H1 (cell line): ENCODE measurements around the gene CCNB1. TPM values are rescaled to one million over a fixed set of nuclear protein-coding genes. Genes with fewer than 3 reads are reported as not detected.
A peak's percentile ranks its signal among the peaks of the same experiment; 100 is the strongest.

ENCODE experiments used
- CTCF ChIA-PET: fragments of 300-600 bp; sonication (Branson Sonifier 250); formaldehyde crosslinking; loops from one replicate; lab custom pipeline; 2021; ENCODE audit not compliant: partially characterized antibody; lab: Charles Lee
- POLR2A ChIA-PET: fragments of 300-600 bp; sonication (Branson Sonifier 250); formaldehyde crosslinking; loops from one replicate; lab custom pipeline; 2021; ENCODE audit warnings: inconsistent platforms; ENCODE audit not compliant: partially characterized antibody; lab: Charles Lee
- DNase-seq, 2 experiments: peaks; one replicate each; pipeline versions ENCODE4 v3.0.0 to v3.0.0-alpha.2; 2010 to 2022; ENCODE audit warnings: low spot score in 2 of 2, low read depth in 1 of 2, mixed read lengths in 1 of 2
- FAIRE-seq: peaks from 2 replicates; lab custom pipeline; 2011; peaks lifted over from hg19 to GRCh38; lab: Jason Lieb, UNC
- H2AFZ ChIP-seq: 2 replicates; pipeline ENCODE4 v1.8.1; 2012; ENCODE audit warnings: low read length, inconsistent platforms
- H2AK5ac ChIP-seq: 2 replicates; pipeline ENCODE4 v1.6.1; 2013; ENCODE audit warnings: low read depth, low read length
- H2BK120ac ChIP-seq: replicated peaks from 2 replicates; pipeline ENCODE3; 2013; ENCODE audit warnings: low read depth, low read length, inconsistent platforms
- H2BK12ac ChIP-seq: 2 replicates; pipeline ENCODE4 v1.6.1; 2013; ENCODE audit warnings: low read depth, low read length
- H2BK15ac ChIP-seq: 2 replicates; pipeline ENCODE4 v1.6.1; 2013; ENCODE audit warnings: low read length
- H2BK20ac ChIP-seq: 2 replicates; pipeline ENCODE4 v1.6.1; 2013; ENCODE audit warnings: low read length
- H2BK5ac ChIP-seq: 2 replicates; pipeline ENCODE4 v1.6.1; 2013; ENCODE audit warnings: low read depth, low read length
- H3K14ac ChIP-seq: 2 replicates; pipeline ENCODE4 v1.6.1; 2013; ENCODE audit warnings: inconsistent platforms; ENCODE audit not compliant: insufficient read length
- H3K18ac ChIP-seq: 2 replicates; pipeline ENCODE4 v1.6.1; 2013; ENCODE audit warnings: low read length; ENCODE audit errors: extremely low read depth
- H3K23ac ChIP-seq: 2 replicates; pipeline ENCODE4 v1.6.1; 2013; ENCODE audit warnings: inconsistent platforms; ENCODE audit not compliant: insufficient read length
- H3K23me2 ChIP-seq: 2 replicates; pipeline ENCODE4 v1.6.1; 2013; ENCODE audit warnings: low read depth, low read length
- H3K27ac ChIP-seq: 2 replicates; pipeline ENCODE4 v1.6.1; 2011; ENCODE audit warnings: low read depth, low read length, inconsistent platforms
- H3K27me3 ChIP-seq, 4 experiments: replicated peaks in 1 of 4; 1 replicate in 1 of 4; 2 replicates in 3 of 4; pipeline versions ENCODE4 v1.6.1 to v1.8.1; 2011 to 2013; ENCODE audit warnings: low read length in 3 of 4, mild to moderate bottlenecking in 3 of 4, inconsistent platforms in 2 of 4, mixed read lengths in 2 of 4, moderate library complexity in 1 of 4; ENCODE audit not compliant: control insufficient read depth in 3 of 4, insufficient read depth in 3 of 4; ENCODE audit errors: extremely low read depth in 1 of 4
- H3K36me3 ChIP-seq, 4 experiments: 2 replicates each; pipeline versions ENCODE4 v1.6.1 to v1.8.1; 2011 to 2013; ENCODE audit warnings: mild to moderate bottlenecking in 4 of 4, low read length in 3 of 4, moderate library complexity in 2 of 4, control low read depth in 1 of 4, inconsistent platforms in 1 of 4; ENCODE audit not compliant: insufficient read depth in 4 of 4, control insufficient read depth in 2 of 4
- H3K4ac ChIP-seq: replicated peaks from 2 replicates; pipeline ENCODE3; 2013; ENCODE audit warnings: low read length, low read depth, mixed read lengths, inconsistent platforms; ENCODE audit not compliant: insufficient read length
- H3K4me1 ChIP-seq, 4 experiments: replicated peaks in 1 of 4; 1 replicate in 1 of 4; 2 replicates in 3 of 4; pipeline versions ENCODE4 v1.6.1 to v1.8.1; 2011 to 2013; ENCODE audit warnings: low read length in 3 of 4, inconsistent platforms in 2 of 4, mixed read lengths in 1 of 4; ENCODE audit not compliant: insufficient read depth in 4 of 4, control insufficient read depth in 3 of 4
- H3K4me2 ChIP-seq, 2 experiments: 2 replicates each; pipeline versions ENCODE4 v1.6.1 to v1.8.1; 2011 to 2013; ENCODE audit warnings: low read depth in 2 of 2, low read length in 2 of 2, control low read depth in 1 of 2, inconsistent platforms in 1 of 2, mild to moderate bottlenecking in 1 of 2; ENCODE audit not compliant: insufficient read depth in 1 of 2
- H3K4me3 ChIP-seq, 4 experiments: fragments of 200-600, 300-600 bp in 1 of 4; sonication (generic), shearing (Covaris generic), sonication (Bioruptor Twin) in 1 of 4; 2 replicates each; pipeline versions ENCODE4 v1.5.1 to v1.8.1; 2011 to 2016; ENCODE audit warnings: low read length in 4 of 4, low read depth in 3 of 4, control low read depth in 2 of 4, inconsistent platforms in 2 of 4, mild to moderate bottlenecking in 2 of 4, mixed read lengths in 1 of 4, moderate library complexity in 1 of 4; ENCODE audit not compliant: insufficient read depth in 2 of 4; ENCODE audit errors: extremely low read depth in 1 of 4
- H3K56ac ChIP-seq: replicated peaks from 2 replicates; pipeline ENCODE3; 2013; ENCODE audit warnings: low read depth, mild to moderate bottlenecking, mixed read lengths, low read length, inconsistent platforms; ENCODE audit not compliant: insufficient read length
- H3K79me1 ChIP-seq: 2 replicates; pipeline ENCODE4 v1.6.1; 2013; ENCODE audit warnings: low read depth, low read length, control low read depth
- H3K79me2 ChIP-seq, 2 experiments: 2 replicates each; pipeline versions ENCODE4 v1.6.1 to v1.8.1; 2012 to 2013; ENCODE audit warnings: low read length in 2 of 2, mild to moderate bottlenecking in 2 of 2, inconsistent platforms in 1 of 2; ENCODE audit not compliant: insufficient read depth in 2 of 2, control insufficient read depth in 1 of 2
- H3K9ac ChIP-seq, 4 experiments: replicated peaks in 1 of 4; 1 replicate in 1 of 4; 2 replicates in 3 of 4; pipeline versions ENCODE4 v1.6.1 to v1.8.1; 2011 to 2013; ENCODE audit warnings: low read depth in 3 of 4, low read length in 3 of 4, control low read depth in 2 of 4, mild to moderate bottlenecking in 2 of 4, moderate library complexity in 2 of 4, inconsistent platforms in 1 of 4; ENCODE audit errors: extremely low read depth in 1 of 4
- H3K9me3 ChIP-seq, 2 experiments: 2 replicates each; pipeline versions ENCODE4 v1.6.1 to v1.8.1; 2012 to 2013; ENCODE audit warnings: mild to moderate bottlenecking in 2 of 2, moderate library complexity in 2 of 2, control low read depth in 1 of 2, inconsistent platforms in 1 of 2, low read depth in 1 of 2, low read length in 1 of 2, mixed read lengths in 1 of 2; ENCODE audit not compliant: insufficient read depth in 2 of 2
- H4K20me1 ChIP-seq, 2 experiments: replicated peaks in 1 of 2; 2 replicates each; pipeline versions ENCODE3 to v1.8.1; 2011 to 2013; ENCODE audit warnings: inconsistent platforms in 2 of 2, low read length in 2 of 2, mild to moderate bottlenecking in 1 of 2; ENCODE audit not compliant: insufficient read depth in 2 of 2, control insufficient read depth in 1 of 2
- H4K5ac ChIP-seq: 2 replicates; pipeline ENCODE4 v1.6.1; 2013; ENCODE audit warnings: low read length, low read depth, mixed read lengths, inconsistent platforms; ENCODE audit not compliant: insufficient read length
- H4K8ac ChIP-seq: 2 replicates; pipeline ENCODE4 v1.8.0; 2013; ENCODE audit warnings: mild to moderate bottlenecking, moderate library complexity, low read length, inconsistent platforms; ENCODE audit not compliant: insufficient read depth; ENCODE audit errors: extremely low read depth
- H4K91ac ChIP-seq: replicated peaks from 2 replicates; pipeline ENCODE3; 2013; ENCODE audit warnings: low read length, mixed read lengths, inconsistent platforms; ENCODE audit not compliant: insufficient read length
- CBX5 ChIP-seq: fragments of 300-800, 300-1000 bp; sonication (generic); IDR thresholded peaks from 2 replicates; pipeline ENCODE4 v1.7.1; 2016; ENCODE audit warnings: antibody characterized with exemption, low read length, low read depth
- CEBPB ChIP-seq: IDR thresholded peaks from 2 replicates; pipeline ENCODE4 v1.6.1; 2012; ENCODE audit warnings: low read depth, low read length
- CREB1 ChIP-seq: IDR thresholded peaks from 2 replicates; pipeline ENCODE4 v1.6.1; 2012; ENCODE audit warnings: inconsistent platforms
- FOSL1 ChIP-seq: IDR thresholded peaks from 2 replicates; pipeline ENCODE4 v1.6.1; 2011; ENCODE audit warnings: mild to moderate bottlenecking, low read depth, low read length, moderate library complexity; ENCODE audit not compliant: insufficient read depth
- HDAC2 ChIP-seq, 2 experiments: fragments of 300-600 bp in 1 of 2; sonication (generic) in 1 of 2; IDR thresholded peaks; 2 replicates each; pipeline ENCODE4 v1.6.1; 2011 to 2012; ENCODE audit warnings: low read depth in 2 of 2, low read length in 2 of 2, mild to moderate bottlenecking in 2 of 2, moderate library complexity in 2 of 2, borderline replicate concordance in 1 of 2, inconsistent platforms in 1 of 2
- KDM4A ChIP-seq: IDR thresholded peaks from one replicate; pipeline ENCODE4 v1.7.1; 2012; ENCODE audit warnings: low read depth, mild to moderate bottlenecking, moderate library complexity, low read length, inconsistent platforms; ENCODE audit not compliant: severe bottlenecking
- POLR2AphosphoS5 ChIP-seq: IDR thresholded peaks from 2 replicates; pipeline ENCODE4 v1.6.1; 2011; ENCODE audit warnings: low read depth, low read length
- RBBP5 ChIP-seq: IDR thresholded peaks from 2 replicates; pipeline ENCODE4 v1.7.1; 2012; ENCODE audit warnings: low read depth, mild to moderate bottlenecking, inconsistent platforms, low read length, moderate library complexity, borderline replicate concordance
- SP2 ChIP-seq: IDR thresholded peaks from 2 replicates; pipeline ENCODE4 v1.6.1; 2012; ENCODE audit warnings: mild to moderate bottlenecking, low read length, inconsistent platforms
- TAF1 ChIP-seq: IDR thresholded peaks from 2 replicates; pipeline ENCODE4 v1.6.1; 2011; ENCODE audit warnings: mild to moderate bottlenecking, low read depth, low read length
- USF2 ChIP-seq: IDR thresholded peaks from 2 replicates; pipeline ENCODE4 v1.6.1; 2011; ENCODE audit warnings: low read length, improper control_type of control experiment
- WGBS, 2 experiments: shearing (Covaris generic) in 1 of 2; methylation state at CpG; one replicate each; pipeline versions ENCODE4 v1.1.6 to v1.1.7; 2013 to 2015; ENCODE audit warnings: low lambda C conversion rate in 2 of 2, mixed read lengths in 2 of 2, inconsistent platforms in 1 of 2, low coverage in 1 of 2, missing lambda C conversion rate in 1 of 2; ENCODE audit not compliant: insufficient replicate concordance in 2 of 2, insufficient coverage in 1 of 2, insufficient read length in 1 of 2; ENCODE audit errors: extremely low coverage in 1 of 2, missing lambda C conversion rate in 1 of 2; 5-methylcytosine and 5-hydroxymethylcytosine counted together
- polyA plus RNA-seq, 7 experiments: library from polyadenylated mRNA; depleted of rRNA in 3 of 7; stranded (reverse) in 5 of 7; unstranded in 2 of 7; fragments of >200 nt in 5 of 7; fragments of 200-250 nt in 2 of 7; gene quantifications; 1 replicate in 5 of 7; 2 replicates in 1 of 7; 4 replicates in 1 of 7; pipeline versions ENCODE4 v1.2.1 to v1.2.3, GENCODE V29; 2011 to 2013; ENCODE audit warnings: missing spikeins in 2 of 7, mixed read lengths in 2 of 7
- total RNA-seq: library from RNA; stranded (reverse); fragmentation: NEBNext Ultra II Directional; extraction: Animal tissue kit (Norgen Biotek cat#: 25700); gene quantifications from 2 replicates; pipeline ENCODE4 v1.2.1, GENCODE V29; 2021

Gene CCNB1
- total and polyA plus RNA-seq, 2 of the 8 experiments (the other 6 are each of a cell fraction or from before 2014, with no cell fraction given), result 122 to 338 TPM

- Histone ChIP-seq H3K4me1 (no peaks in the 10 kb centered on the region), H4K8ac (no peak overlapping the region), H4K20me1 (no peaks in the 10 kb centered on the region), H3K4ac (no peak overlapping the region), H2BK5ac (peak overlapping the region; percentile 89)
- no peak for FAIRE-seq
- POLR2A ChIA-PET, result interaction anchor here (0.6 to 3.9 kb wide), 16 partner anchors 10 to 226 kb away, joined by 3 to 34 read pairs (median 8); partner anchors contain the start of genes CCNB1, CDK7, MARVELD2 and SLC30A5
- TF ChIP-seq CREB1 (no peak), TAF1 (no peak), POLR2AphosphoS5 (no peak), KDM4A (no peak), RBBP5 (no peak), CBX5 (no peak), FOSL1 (no peak), USF2 (no peak), HDAC2 (IDR thresholded peaks at IDR 0.05; ENCODE audit: borderline replicate concordance in 1 of 2, low read depth in 2 of 2, low read length in 2 of 2) (no peak), CEBPB (no peak), SP2 (no peak)
- TF ChIP-seq, all 59 proteins: peak for 0
- 34% methylated on average over 8 of the region's 8 CpGs; no CpG with 5 or more reads in 1 of the 2 experiments for WGBS, 2 experiments
- Histone ChIP-seq H2BK15ac (no peak overlapping the region), H3K9me3 (no peaks in the 10 kb centered on the region), H3K56ac (no peak overlapping the region), H2BK20ac (no peak overlapping the region), H3K79me1 (peaks cover 3% of the 10 kb centered on the region), H2BK120ac (no peak overlapping the region), H3K23me2 (peaks cover 8% of the 10 kb centered on the region; the same call in 1 of the 2 replicates), H3K14ac (no peak overlapping the region), H3K9ac (peak overlapping the region; percentile 84 to 99 (median 96)), H3K27me3 (no peaks in the 10 kb centered on the region), H4K5ac (no peak overlapping the region), H3K79me2 (peaks cover 0 to 13% of the 10 kb centered on the region in 2 experiments; a peak in 1 of 4 replicates), H3K4me2 (peak overlapping the region; percentile 81 to 86), H3K18ac (no peak overlapping the region), H3K23ac (no peak overlapping the region), H2BK12ac (no peak overlapping the region; the same call in 1 of the 2 replicates), H2AK5ac (no peak overlapping the region), H2AFZ (peak overlapping the region; percentile 99), H3K4me3 (peak overlapping the region; percentile 84 to 96 (median 92)), H3K36me3 (peaks cover 7 to 23% (median 14%) of the 10 kb centered on the region in 4 experiments), H3K27ac (peak overlapping the region; percentile 98), H4K91ac (no peak overlapping the region)
- CTCF ChIA-PET, result interaction anchor here (1.7 kb wide), 1 partner anchor 11 kb away, joined by 6 read pairs; no protein-coding TSS in a partner anchor
- DNase-seq, result no peak
Observed at GRCh38 chr5:69188811-69189161, 21.8 kb downstream of the CCNB1 start.
